BE2C (cell line): ENCODE measurements around the gene TP53AIP1.

Experiments
- DNase-seq: peaks from one replicate; pipeline ENCODE4 v3.0.0-alpha.2; 2020
- H3K27me3 ChIP-seq: fragments of 250-450 bp; sonication (Bioruptor Pico); 2 replicates; pipeline ENCODE4 v1.5.1; 2020; ENCODE audit warnings: mild to moderate bottlenecking
- H3K36me3 ChIP-seq: fragments of 250-450 bp; sonication (Bioruptor Pico); 2 replicates; pipeline ENCODE4 v1.5.1; 2020; ENCODE audit warnings: mild to moderate bottlenecking
- H3K4me1 ChIP-seq: fragments of 250-450 bp; sonication (Bioruptor Pico); 2 replicates; pipeline ENCODE4 v1.5.1; 2020
- H3K4me3 ChIP-seq: 2 replicates; pipeline ENCODE4 v1.5.1; 2011; ENCODE audit warnings: low read depth, low read length
- H3K9me3 ChIP-seq: fragments of 250-450 bp; sonication (Bioruptor Pico); 2 replicates; pipeline ENCODE4 v1.5.1; 2020
- TF ChIP-seq, protein P1 (sequence below): IDR thresholded peaks from 2 replicates; pipeline ENCODE4 v1.5.1; 2012; ENCODE audit warnings: mild to moderate bottlenecking, low read depth, low read length

The TP53AIP1 gene

DNA sequence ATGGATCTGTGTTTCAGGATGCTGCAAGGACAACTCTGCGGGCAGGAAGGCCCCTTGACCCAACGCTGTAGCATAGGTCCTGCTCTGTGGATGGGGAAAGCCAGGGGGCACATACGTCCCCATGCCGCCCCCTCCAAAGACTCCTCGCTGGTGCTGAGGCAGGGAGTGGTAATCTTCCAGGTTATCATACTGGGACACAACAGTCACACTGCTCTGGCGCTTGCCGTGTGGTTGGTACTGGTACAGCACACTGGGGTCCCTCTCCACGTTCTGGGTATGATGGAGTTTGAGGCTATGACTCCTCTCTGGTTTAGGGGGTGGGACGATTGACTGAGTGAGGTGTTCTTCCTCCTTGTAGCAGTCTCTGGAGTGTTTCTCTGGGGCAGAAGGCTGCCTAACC is 26.2 kb upstream of the TP53AIP1 start:
- Histone ChIP-seq H3K4me3 (no peak overlapping the region), H3K27me3 (no peaks in the 10 kb centered on the region; the same call in 1 of the 2 replicates), H3K36me3 (no peaks in the 10 kb centered on the region), H3K4me1 (no peaks in the 10 kb centered on the region), H3K9me3 (no peaks in the 10 kb centered on the region)
- TF ChIP-seq, protein P1, sequence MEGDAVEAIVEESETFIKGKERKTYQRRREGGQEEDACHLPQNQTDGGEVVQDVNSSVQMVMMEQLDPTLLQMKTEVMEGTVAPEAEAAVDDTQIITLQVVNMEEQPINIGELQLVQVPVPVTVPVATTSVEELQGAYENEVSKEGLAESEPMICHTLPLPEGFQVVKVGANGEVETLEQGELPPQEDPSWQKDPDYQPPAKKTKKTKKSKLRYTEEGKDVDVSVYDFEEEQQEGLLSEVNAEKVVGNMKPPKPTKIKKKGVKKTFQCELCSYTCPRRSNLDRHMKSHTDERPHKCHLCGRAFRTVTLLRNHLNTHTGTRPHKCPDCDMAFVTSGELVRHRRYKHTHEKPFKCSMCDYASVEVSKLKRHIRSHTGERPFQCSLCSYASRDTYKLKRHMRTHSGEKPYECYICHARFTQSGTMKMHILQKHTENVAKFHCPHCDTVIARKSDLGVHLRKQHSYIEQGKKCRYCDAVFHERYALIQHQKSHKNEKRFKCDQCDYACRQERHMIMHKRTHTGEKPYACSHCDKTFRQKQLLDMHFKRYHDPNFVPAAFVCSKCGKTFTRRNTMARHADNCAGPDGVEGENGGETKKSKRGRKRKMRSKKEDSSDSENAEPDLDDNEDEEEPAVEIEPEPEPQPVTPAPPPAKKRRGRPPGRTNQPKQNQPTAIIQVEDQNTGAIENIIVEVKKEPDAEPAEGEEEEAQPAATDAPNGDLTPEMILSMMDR, result no peak
- DNase-seq, result no peak

DNA sequence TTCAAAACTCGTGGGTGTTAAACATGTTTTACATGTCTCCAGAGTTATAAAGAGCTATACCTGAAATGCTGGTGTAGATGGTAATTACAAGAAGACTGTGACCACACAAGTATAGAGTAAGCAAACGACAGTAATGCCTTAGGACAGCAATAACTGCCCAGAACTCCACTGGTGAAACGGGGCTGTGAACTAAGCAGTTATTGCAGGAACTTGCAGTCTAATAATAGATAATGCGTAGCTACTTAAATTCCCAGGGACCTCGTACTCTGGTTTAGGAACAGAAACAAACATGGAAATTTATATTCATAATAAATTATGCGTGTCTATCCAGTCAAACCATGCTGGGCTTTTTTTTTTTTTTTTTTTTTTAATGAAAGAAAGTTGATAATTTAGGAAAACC is 24.9 kb upstream of the TP53AIP1 start:
- no peaks in the 10 kb centered on the region for H3K9me3 ChIP-seq
- TF ChIP-seq, protein P1, result no peak

DNA sequence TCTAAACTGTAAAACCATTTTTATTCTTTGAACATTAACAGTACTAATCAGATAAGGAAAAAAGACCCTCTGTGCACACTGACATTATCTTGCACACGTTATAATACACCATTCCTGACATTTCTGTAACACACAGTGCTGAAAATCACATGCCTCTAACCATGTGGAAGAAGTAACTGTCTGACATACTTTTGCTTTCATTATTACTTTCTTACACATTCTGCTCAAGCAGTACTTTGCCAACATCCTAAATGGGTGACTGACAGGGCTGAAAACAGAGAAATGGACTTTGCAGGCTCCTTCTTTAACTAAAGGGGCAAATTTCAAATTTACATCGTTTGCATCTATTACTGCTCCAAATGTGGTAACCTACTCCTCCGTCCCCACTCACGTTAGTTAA is 22.8 kb upstream of the TP53AIP1 start:
- no peaks in the 10 kb centered on the region for H3K36me3 ChIP-seq
- TF ChIP-seq, protein P1, result no peak
- no peak for DNase-seq
- no peak overlapping the region for H3K4me3 ChIP-seq
- H3K27me3 ChIP-seq, result peaks cover 9% of the 10 kb centered on the region
- H3K9me3 ChIP-seq, result no peaks in the 10 kb centered on the region
- H3K4me1 ChIP-seq, result no peaks in the 10 kb centered on the region

More for the DNA sequence above, 24.9 kb upstream of the TP53AIP1 start:
- Histone ChIP-seq H3K4me1 (no peaks in the 10 kb centered on the region), H3K4me3 (no peak overlapping the region), H3K27me3 (peaks cover under 1% of the 10 kb centered on the region; the same call in 1 of the 2 replicates), H3K36me3 (no peaks in the 10 kb centered on the region)
- no peak for DNase-seq

DNA sequence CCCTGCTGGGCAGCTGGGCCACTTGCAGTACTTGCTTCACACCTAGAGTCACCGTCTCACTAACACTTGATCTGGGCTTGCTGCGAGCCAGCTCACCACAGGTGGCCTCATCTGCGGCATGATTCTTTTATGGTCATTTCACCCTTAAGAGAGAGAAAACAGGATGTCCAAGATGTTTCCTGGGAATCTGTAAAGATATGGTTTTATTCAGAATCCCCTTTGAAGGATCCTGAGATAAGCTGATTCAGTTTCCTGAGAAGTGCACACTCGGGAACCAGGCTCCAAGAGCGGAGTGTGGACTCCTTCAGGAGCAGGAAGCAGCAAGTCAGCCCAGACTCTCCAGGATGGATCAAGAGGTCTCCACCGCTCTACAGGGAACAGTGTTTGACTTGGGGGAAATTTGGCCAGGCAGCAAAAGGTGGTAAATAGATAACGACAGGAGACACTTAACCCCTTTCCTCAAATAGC is 21.8 kb upstream of the TP53AIP1 start:
- TF ChIP-seq, protein P1, result no peak
- Histone ChIP-seq H3K36me3 (no peaks in the 10 kb centered on the region), H3K4me3 (no peak overlapping the region), H3K27me3 (peaks cover 9% of the 10 kb centered on the region), H3K9me3 (no peaks in the 10 kb centered on the region), H3K4me1 (no peaks in the 10 kb centered on the region)
- no peak for DNase-seq

DNA sequence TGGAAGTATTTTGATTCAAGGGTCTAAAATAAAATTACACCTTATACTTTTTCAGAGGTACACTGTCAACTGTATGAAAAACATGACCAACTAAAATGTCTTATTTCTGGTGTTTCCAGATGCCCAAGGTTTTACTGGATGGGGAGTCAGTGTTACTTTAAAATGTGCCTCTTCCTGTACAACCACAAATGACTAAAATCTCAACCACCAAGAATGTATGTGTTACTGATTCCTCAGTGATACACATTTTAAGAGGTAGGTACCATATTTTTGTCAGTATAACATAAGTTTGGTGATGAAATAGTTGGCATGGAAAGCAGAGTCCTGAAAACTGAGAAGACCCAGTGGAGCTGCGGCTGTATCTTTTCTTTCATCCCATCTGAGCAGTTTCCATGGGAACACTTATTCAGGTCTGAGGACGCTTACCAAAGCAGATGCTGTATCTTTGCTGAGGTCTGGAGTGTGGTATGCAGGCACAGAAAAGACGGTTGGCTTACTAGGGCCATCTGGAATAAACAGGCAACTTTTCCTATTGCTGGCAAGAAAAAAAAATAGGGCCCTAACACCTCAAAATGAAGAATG is 21.2 kb upstream of the TP53AIP1 start:
- H3K4me1 ChIP-seq, result no peaks in the 10 kb centered on the region
- DNase-seq, result no peak
- H3K9me3 ChIP-seq, result no peaks in the 10 kb centered on the region
- TF ChIP-seq, protein P1, result no peak
- no peaks in the 10 kb centered on the region for H3K36me3 ChIP-seq
- no peak overlapping the region for H3K4me3 ChIP-seq
- H3K27me3 ChIP-seq, result peaks cover 9% of the 10 kb centered on the region

DNA sequence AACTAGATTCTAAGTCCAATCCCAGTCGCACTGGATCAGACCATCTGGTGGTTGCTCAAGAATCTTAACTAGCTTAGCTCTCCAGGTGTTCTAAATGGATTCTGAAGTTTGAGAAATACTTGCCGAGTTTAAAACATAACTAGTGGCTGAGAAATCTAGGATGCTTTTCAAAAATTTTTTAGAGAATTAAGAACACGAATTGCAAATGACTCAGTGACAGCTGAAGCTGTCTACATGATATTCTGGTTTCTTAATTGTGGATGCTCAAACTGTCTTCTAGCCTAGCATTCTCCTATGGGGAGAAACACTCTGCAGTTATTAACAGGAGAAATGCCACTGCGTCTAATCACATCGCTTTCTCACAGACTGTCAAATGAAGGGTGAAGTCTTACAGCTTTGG is 20.2 kb upstream of the TP53AIP1 start:
- Histone ChIP-seq H3K9me3 (no peaks in the 10 kb centered on the region), H3K4me3 (no peak overlapping the region), H3K4me1 (no peaks in the 10 kb centered on the region), H3K27me3 (peaks cover 9% of the 10 kb centered on the region), H3K36me3 (no peaks in the 10 kb centered on the region)
- DNase-seq, result no peak
- TF ChIP-seq, protein P1, result no peak
